ENCODE results near the gene LTN1.
A peak's percentile ranks its signal among the peaks of the same experiment; 100 is the strongest.

The LTN1 gene

DNA sequence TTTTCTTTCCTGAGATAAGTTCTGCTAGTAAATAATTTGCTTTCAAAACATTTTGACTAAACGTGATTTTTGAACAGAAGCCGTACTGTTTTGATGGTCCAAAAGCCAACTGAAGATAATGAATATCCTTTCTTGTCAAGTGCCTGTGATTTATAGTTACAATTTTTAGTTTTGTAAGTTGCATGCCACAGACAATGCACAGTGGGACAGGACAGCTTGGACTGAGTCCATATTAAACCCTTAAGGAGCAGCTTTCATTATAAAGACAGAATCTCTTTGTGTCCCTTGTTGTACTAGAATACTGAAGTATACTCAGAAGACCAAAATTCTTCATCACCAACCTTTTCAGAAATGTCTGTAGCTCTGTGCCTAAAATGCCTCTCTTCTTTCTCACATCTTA lies 92.2 kb downstream of the LTN1 start:
- H3K4me1 ChIP-seq (ENCODE audit: control insufficient read depth in 1 of 2, insufficient read depth in 2 of 2, low read length in 2 of 2): no peaks in the 10 kb centered on the region
- H3K27ac ChIP-seq (ENCODE audit: low read length): no peak overlapping the region
- no peaks in the 10 kb centered on the region for H3K9me3 ChIP-seq (ENCODE audit: control insufficient read depth in 1 of 2, low read length in 2 of 2)
- H3K27me3 ChIP-seq (ENCODE audit: low read depth, low read length): no peaks in the 10 kb centered on the region
- no peak overlapping the region for H3K4me3 ChIP-seq (ENCODE audit: low read depth in 1 of 2, low read length in 2 of 2)
- no peaks in the 10 kb centered on the region for H3K36me3 ChIP-seq (ENCODE audit: control insufficient read depth in 1 of 2, insufficient read depth in 2 of 2, low read length in 2 of 2)

DNA sequence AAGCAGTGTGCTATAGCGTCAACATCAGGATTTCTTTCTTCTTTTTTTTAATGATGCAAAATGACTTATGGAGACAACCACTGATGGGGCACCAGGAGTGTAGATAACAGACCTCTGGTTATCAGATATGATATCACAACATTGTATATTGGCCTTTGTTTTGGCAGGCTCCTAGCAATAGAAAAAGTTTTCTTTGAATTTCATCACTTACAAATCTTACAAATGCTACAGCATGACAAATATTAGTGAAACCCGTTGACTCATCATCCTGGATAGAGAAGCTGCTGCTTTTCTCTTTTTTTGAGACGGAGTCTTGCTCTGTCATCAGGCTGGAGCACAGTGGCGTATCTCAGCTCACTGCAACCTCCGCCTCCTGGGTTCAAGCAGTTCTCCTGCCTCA lies 92.9 kb downstream of the LTN1 start:
- Histone ChIP-seq H3K27me3 (ENCODE audit: low read depth, low read length) (no peaks in the 10 kb centered on the region), H3K4me3 (ENCODE audit: low read depth in 1 of 2, low read length in 2 of 2) (no peak overlapping the region), H3K9me3 (ENCODE audit: control insufficient read depth in 1 of 2, low read length in 2 of 2) (no peaks in the 10 kb centered on the region), H3K36me3 (ENCODE audit: control insufficient read depth in 1 of 2, insufficient read depth in 2 of 2, low read length in 2 of 2) (no peaks in the 10 kb centered on the region), H3K4me1 (ENCODE audit: control insufficient read depth in 1 of 2, insufficient read depth in 2 of 2, low read length in 2 of 2) (no peaks in the 10 kb centered on the region), H3K27ac (ENCODE audit: low read length) (no peak overlapping the region)

DNA sequence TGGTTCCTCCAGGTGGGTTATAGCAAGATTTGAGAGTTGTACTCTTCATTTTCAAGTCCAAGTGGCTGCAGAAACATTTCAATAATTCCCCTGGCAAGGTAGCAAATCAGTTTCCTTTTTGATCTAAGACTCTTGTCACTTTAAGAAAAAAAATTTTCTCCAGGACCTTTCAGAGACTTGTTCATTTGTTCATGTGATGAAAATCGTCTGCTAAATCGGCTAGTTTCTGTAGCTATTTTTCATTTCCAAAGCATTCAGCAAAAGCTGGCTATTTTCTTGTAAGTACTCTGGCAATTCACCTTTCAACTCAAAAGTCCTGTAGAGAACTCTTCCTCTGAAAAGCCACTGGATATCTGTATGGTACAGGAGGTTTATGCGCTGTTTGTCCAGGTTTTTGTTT lies 93.5 kb downstream of the LTN1 start:
- no peak overlapping the region for H3K27ac ChIP-seq (ENCODE audit: low read length)
- no peaks in the 10 kb centered on the region for H3K36me3 ChIP-seq (ENCODE audit: control insufficient read depth in 1 of 2, insufficient read depth in 2 of 2, low read length in 2 of 2)

DNA sequence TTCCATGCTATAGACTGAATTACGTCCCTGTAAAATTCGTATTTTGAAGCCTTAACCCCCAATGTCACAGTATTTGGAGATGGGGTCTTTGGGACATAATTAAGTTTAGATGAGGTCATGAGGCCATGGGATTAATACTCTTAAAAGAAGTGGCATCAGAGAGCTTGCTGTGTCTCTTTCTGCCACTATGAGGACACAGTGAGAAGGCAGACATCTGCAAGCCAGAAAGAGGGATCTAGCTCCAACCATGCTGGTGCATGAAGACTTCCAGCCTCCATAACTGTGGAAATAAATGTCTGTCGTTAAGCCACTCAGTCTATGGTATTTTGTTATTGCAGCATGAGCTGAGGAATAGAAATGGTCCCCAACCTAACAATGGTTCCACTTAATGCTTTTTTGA lies 99.0 kb downstream of the LTN1 start:
- no peaks in the 10 kb centered on the region for H3K36me3 ChIP-seq (ENCODE audit: control insufficient read depth in 1 of 2, insufficient read depth in 2 of 2, low read length in 2 of 2)
- no peak overlapping the region for H3K27ac ChIP-seq (ENCODE audit: low read length)
- H3K9me3 ChIP-seq (ENCODE audit: control insufficient read depth in 1 of 2, low read length in 2 of 2): no peaks in the 10 kb centered on the region
- H3K4me1 ChIP-seq (ENCODE audit: control insufficient read depth in 1 of 2, insufficient read depth in 2 of 2, low read length in 2 of 2): no peaks in the 10 kb centered on the region
- H3K4me3 ChIP-seq (ENCODE audit: low read depth in 1 of 2, low read length in 2 of 2): no peak overlapping the region
- H3K27me3 ChIP-seq (ENCODE audit: low read depth, low read length): no peaks in the 10 kb centered on the region

More for the DNA sequence above, 93.5 kb downstream of the LTN1 start:
- Histone ChIP-seq H3K9me3 (ENCODE audit: control insufficient read depth in 1 of 2, low read length in 2 of 2) (no peaks in the 10 kb centered on the region), H3K4me1 (ENCODE audit: control insufficient read depth in 1 of 2, insufficient read depth in 2 of 2, low read length in 2 of 2) (no peaks in the 10 kb centered on the region), H3K27me3 (ENCODE audit: low read depth, low read length) (no peaks in the 10 kb centered on the region), H3K4me3 (ENCODE audit: low read depth in 1 of 2, low read length in 2 of 2) (no peak overlapping the region)

DNA sequence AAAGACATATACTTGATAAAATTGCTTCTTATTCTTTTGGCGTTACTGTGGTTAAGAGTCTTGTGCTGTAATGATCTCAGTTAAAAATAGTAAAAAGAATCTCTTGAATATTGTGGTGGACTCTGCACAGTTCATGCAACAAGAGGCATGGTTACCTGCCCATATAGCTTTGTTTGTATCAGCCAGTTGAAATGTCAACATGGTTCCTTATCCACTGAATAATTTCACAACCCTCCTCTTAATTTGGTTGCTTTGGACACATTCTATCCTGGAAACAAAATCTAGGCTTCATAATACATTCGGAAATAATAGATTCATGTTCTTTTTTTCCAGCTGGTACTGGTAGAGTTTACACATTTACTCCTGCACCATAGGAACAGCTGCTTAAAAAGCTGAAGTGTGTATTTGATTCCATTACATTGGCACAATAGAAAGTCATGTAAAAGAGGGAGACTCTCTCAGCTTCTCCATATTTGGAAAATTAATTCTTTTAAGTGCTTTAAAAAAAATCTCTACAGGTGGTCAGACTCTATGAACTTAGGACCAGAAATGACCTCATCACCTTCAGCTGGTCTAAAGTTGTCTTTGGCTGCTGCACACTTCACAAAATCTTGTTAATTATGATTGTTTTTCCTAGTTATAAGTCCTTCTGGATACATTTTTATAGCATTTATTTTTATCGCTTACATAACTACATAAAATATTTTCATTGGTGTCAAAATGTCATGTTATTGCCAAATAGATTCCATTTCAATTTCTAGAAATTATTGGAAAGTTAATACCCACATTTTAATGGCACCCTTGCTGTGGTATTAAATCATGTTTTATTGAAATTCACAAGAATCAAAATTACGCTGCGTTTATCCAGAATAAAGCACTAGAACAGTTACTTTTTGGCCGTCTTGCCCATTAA lies 100.2 kb downstream of the LTN1 start:
- no peaks in the 10 kb centered on the region for H3K27me3 ChIP-seq (ENCODE audit: low read depth, low read length)
- no peak overlapping the region for H3K27ac ChIP-seq (ENCODE audit: low read length)

DNA sequence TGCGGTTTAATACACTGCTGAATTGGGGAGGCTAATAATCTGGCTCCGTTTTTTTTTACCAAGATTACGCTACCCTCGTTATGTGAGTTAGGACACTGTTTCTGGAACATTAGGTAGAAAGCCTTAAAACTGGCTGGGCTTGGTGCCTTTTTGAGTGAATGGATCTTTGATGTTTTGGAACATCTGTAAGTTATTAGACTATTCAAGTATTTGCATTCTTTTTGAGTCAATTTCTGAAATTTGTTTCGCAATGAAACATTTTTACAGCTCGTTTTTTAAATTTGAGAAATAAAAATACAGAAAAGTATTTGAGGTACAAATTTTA lies 106.9 kb downstream of the LTN1 start:
- H3K4me3 ChIP-seq (ENCODE audit: low read depth in 1 of 2, low read length in 2 of 2): peak overlapping the region in 1 of 2 donors; percentile 71
- H3K27me3 ChIP-seq (ENCODE audit: low read depth, low read length): no peaks in the 10 kb centered on the region
- peaks cover 9 to 14% of the 10 kb centered on the region in 2 donors for H3K36me3 ChIP-seq (ENCODE audit: control insufficient read depth in 1 of 2, insufficient read depth in 2 of 2, low read length in 2 of 2)
- H3K9me3 ChIP-seq (ENCODE audit: control insufficient read depth in 1 of 2, low read length in 2 of 2): no peaks in the 10 kb centered on the region
- H3K4me1 ChIP-seq (ENCODE audit: control insufficient read depth in 1 of 2, insufficient read depth in 2 of 2, low read length in 2 of 2): peaks cover 8 to 12% of the 10 kb centered on the region in 2 donors
- H3K27ac ChIP-seq (ENCODE audit: low read length): no peak overlapping the region

More for the DNA sequence above, 100.2 kb downstream of the LTN1 start:
- Histone ChIP-seq H3K4me1 (ENCODE audit: control insufficient read depth in 1 of 2, insufficient read depth in 2 of 2, low read length in 2 of 2) (no peaks in the 10 kb centered on the region), H3K9me3 (ENCODE audit: control insufficient read depth in 1 of 2, low read length in 2 of 2) (no peaks in the 10 kb centered on the region), H3K36me3 (ENCODE audit: control insufficient read depth in 1 of 2, insufficient read depth in 2 of 2, low read length in 2 of 2) (no peaks in the 10 kb centered on the region), H3K4me3 (ENCODE audit: low read depth in 1 of 2, low read length in 2 of 2) (no peak overlapping the region)

DNA sequence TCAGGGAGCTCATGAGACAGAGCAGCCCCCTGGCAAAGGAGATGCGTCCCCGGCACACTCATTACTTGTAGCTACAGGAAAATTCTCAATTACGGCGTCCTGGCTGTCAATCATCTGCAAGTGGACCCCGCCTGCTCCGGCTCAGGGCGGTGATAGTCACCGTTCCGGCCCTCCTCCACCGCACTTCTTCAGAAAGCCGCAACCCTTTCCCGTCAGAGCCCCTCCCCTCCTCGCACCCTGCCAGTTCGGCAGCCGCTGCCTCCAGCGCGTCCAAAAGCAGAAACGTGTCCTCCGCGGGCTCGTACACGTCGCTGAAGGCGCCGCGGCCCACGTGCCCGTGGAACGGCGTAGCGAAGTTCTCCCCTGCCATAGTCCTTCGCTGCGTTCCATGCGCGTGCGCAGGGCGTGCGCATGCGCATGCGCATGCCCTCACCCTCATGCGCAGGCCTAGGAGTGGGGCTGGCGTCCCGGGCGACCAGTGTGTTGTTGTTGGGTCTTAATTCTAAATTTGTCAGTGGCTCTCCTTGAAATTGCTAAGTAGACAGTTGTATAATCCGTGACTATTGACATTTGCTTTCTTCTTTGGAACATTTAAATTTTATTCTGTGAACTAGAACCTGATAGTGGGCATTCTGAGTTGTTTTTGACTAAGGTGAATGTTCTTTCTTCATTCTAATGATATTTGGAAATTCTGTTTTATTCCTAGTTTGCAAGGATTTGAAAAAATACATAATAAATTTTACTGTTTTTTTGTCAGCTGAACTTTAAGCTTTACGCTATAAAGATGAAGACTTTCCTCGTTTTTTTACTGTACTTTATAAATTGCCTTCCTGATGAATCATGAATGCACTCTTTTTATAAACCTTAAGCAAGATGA lies 107.5 kb downstream of the LTN1 start:
- Histone ChIP-seq H3K27me3 (ENCODE audit: low read depth, low read length) (no peaks in the 10 kb centered on the region), H3K4me1 (ENCODE audit: control insufficient read depth in 1 of 2, insufficient read depth in 2 of 2, low read length in 2 of 2) (peaks cover 8 to 12% of the 10 kb centered on the region in 2 donors), H3K27ac (ENCODE audit: low read length) (peak overlapping the region; percentile 81), H3K9me3 (ENCODE audit: control insufficient read depth in 1 of 2, low read length in 2 of 2) (no peaks in the 10 kb centered on the region), H3K36me3 (ENCODE audit: control insufficient read depth in 1 of 2, insufficient read depth in 2 of 2, low read length in 2 of 2) (peaks cover 9 to 14% of the 10 kb centered on the region in 2 donors), H3K4me3 (ENCODE audit: low read depth in 1 of 2, low read length in 2 of 2) (peak overlapping the region; percentile 63 to 71)

DNA sequence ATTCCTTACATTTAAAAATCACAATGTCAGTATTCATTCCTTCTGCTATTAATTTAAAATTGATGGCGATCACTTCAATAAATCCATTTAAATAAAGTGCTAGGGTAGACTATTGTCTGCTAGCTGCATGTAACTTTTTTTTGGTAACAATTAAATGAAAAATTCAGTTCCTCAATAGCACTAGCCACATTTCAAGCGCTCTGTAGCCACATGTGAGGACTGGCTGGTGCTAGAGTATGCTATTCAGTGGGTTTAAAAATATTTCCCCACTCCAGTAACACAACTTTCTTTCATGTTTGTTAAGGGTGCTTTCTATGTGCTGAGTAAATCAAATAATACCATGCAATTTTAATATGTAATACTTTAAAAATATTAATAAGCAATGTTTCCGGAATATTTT lies 108.2 kb downstream of the LTN1 start:
- Histone ChIP-seq H3K4me3 (ENCODE audit: low read depth in 1 of 2, low read length in 2 of 2) (peak overlapping the region; percentile 63 to 71), H3K4me1 (ENCODE audit: control insufficient read depth in 1 of 2, insufficient read depth in 2 of 2, low read length in 2 of 2) (peaks cover 8 to 12% of the 10 kb centered on the region in 2 donors), H3K36me3 (ENCODE audit: control insufficient read depth in 1 of 2, insufficient read depth in 2 of 2, low read length in 2 of 2) (peaks cover 9 to 14% of the 10 kb centered on the region in 2 donors), H3K27ac (ENCODE audit: low read length) (peak overlapping the region; percentile 81), H3K27me3 (ENCODE audit: low read depth, low read length) (no peaks in the 10 kb centered on the region), H3K9me3 (ENCODE audit: control insufficient read depth in 1 of 2, low read length in 2 of 2) (no peaks in the 10 kb centered on the region)

DNA sequence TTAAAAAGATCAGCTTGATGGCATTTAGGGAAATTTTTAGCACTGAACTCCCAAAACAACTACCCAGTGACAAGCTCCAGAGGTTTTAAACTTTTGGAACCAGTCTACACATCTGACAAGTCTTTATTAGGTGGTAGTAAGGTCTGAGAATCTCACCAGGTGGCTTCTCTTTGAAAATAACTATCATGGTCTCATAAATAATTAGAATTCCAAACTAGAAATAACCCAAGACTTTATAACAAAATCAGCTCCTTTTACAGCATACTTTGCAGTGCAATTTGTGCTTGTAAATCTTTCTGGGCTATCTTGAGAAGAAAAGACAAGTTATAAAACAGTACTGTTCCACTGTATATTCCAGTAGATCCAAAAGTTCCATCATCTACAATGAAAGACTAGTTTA lies 108.7 kb downstream of the LTN1 start:
- Histone ChIP-seq H3K27me3 (ENCODE audit: low read depth, low read length) (no peaks in the 10 kb centered on the region), H3K4me3 (ENCODE audit: low read depth in 1 of 2, low read length in 2 of 2) (peak overlapping the region; percentile 63 to 71), H3K4me1 (ENCODE audit: control insufficient read depth in 1 of 2, insufficient read depth in 2 of 2, low read length in 2 of 2) (peaks cover 8 to 12% of the 10 kb centered on the region in 2 donors), H3K36me3 (ENCODE audit: control insufficient read depth in 1 of 2, insufficient read depth in 2 of 2, low read length in 2 of 2) (peaks cover 9 to 14% of the 10 kb centered on the region in 2 donors), H3K27ac (ENCODE audit: low read length) (peak overlapping the region; percentile 81), H3K9me3 (ENCODE audit: control insufficient read depth in 1 of 2, low read length in 2 of 2) (no peaks in the 10 kb centered on the region)

DNA sequence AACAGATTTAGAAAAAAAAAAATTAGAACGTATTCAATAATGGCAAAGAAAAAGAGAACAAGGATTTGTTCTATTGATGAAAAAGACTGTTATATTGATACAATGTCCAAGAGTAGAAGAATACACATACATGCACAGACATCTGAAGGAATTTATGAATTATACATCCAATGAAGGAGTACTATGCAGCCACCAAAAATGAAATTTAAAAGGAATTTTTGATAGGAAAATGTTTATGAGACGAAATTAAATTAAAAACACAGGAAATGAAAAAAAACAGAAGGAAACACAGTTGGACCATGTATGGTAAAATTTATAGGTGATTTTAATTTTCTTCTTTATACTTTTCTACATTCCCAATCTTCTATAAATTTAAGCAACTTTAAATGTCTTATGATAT lies 110.3 kb downstream of the LTN1 start:
- Histone ChIP-seq H3K27ac (ENCODE audit: low read length) (no peak overlapping the region), H3K36me3 (ENCODE audit: control insufficient read depth in 1 of 2, insufficient read depth in 2 of 2, low read length in 2 of 2) (peaks cover 9 to 14% of the 10 kb centered on the region in 2 donors)

More for the DNA sequence above, 110.3 kb downstream of the LTN1 start:
- peaks cover 8 to 12% of the 10 kb centered on the region in 2 donors for H3K4me1 ChIP-seq (ENCODE audit: control insufficient read depth in 1 of 2, insufficient read depth in 2 of 2, low read length in 2 of 2)
- no peak overlapping the region for H3K4me3 ChIP-seq (ENCODE audit: low read depth in 1 of 2, low read length in 2 of 2)
- H3K9me3 ChIP-seq (ENCODE audit: control insufficient read depth in 1 of 2, low read length in 2 of 2): no peaks in the 10 kb centered on the region
- H3K27me3 ChIP-seq (ENCODE audit: low read depth, low read length): no peaks in the 10 kb centered on the region
